GM12878 (cell line): ENCODE measurements around the gene TBRG1. TPM values are rescaled to one million over a fixed set of nuclear protein-coding genes. Genes with fewer than 3 reads are reported as not detected.
A peak's percentile ranks its signal among the peaks of the same experiment; 100 is the strongest.

ENCODE experiments used
- ATAC-seq: fragments of 200-7000 bp; cut with Tn5 transposase; 3 replicates; pipeline ENCODE4 v1.9.1; 2020; ENCODE audit warnings: mild to moderate bottlenecking, moderate library complexity
- BruUV-seq: library from RNA; stranded (reverse); fragments of 400-500 nt; replicated peaks from 2 replicates; lab custom pipeline; 2021; lab: Mats Ljungman, UMichigan
- CTCF ChIA-PET: fragments of 300-600 bp; sonication (Branson Sonifier 250); formaldehyde crosslinking; extraction: SDS; loops from one replicate; lab custom pipeline; 2021; ENCODE audit warnings: inconsistent platforms; lab: Yijun Ruan, JAX
- POLR2A ChIA-PET: fragments of 350-600 bp; formaldehyde crosslinking; extraction: SDS; loops from one replicate; lab custom pipeline; 2021; ENCODE audit warnings: inconsistent platforms; lab: Charles Lee
- RAD21 ChIA-PET: fragments of 300-600 bp; sonication (Branson Sonifier 250); formaldehyde crosslinking; loops from one replicate; lab custom pipeline; 2023; ENCODE audit warnings: antibody characterized with exemption; ENCODE audit not compliant: unreplicated experiment; lab: Charles Lee
- SMC1A ChIA-PET: fragments of 300-600 bp; sonication (Branson Sonifier 250); formaldehyde crosslinking; loops from one replicate; lab custom pipeline; 2023; ENCODE audit not compliant: unreplicated experiment, uncharacterized antibody; lab: Charles Lee
- DNase-seq: peaks from one replicate; pipeline ENCODE4 v3.0.0-alpha.2; 2011; ENCODE audit warnings: low read depth, low spot score
- FAIRE-seq: peaks from 3 replicates; lab custom pipeline; 2011; peaks lifted over from hg19 to GRCh38; lab: Jason Lieb, UNC
- H2AFZ ChIP-seq: 2 replicates; pipeline ENCODE4 v1.6.0; 2011; ENCODE audit warnings: low read depth, low read length, control low read depth; ENCODE audit not compliant: control insufficient read depth
- H3K27ac ChIP-seq: 2 replicates; pipeline ENCODE4 v1.5.1; 2011; ENCODE audit warnings: control low read depth; ENCODE audit not compliant: control insufficient read depth, insufficient read depth
- H3K27me3 ChIP-seq, 2 experiments: replicated peaks in 1 of 2; 2 replicates each; pipeline versions ENCODE4 v1.6.0 to v1.6.1; 2011; ENCODE audit warnings: low read length in 1 of 2; ENCODE audit not compliant: control insufficient read depth in 2 of 2, insufficient read depth in 2 of 2
- H3K36me3 ChIP-seq, 2 experiments: 2 replicates each; pipeline ENCODE4 v1.5.1; 2011; ENCODE audit warnings: low read length in 1 of 2; ENCODE audit not compliant: control insufficient read depth in 2 of 2, insufficient read depth in 2 of 2
- H3K4me1 ChIP-seq: 2 replicates; pipeline ENCODE4 v1.6.1; 2011; ENCODE audit warnings: mild to moderate bottlenecking, low read length, moderate library complexity, mixed read lengths; ENCODE audit not compliant: control insufficient read depth, insufficient read depth
- H3K4me2 ChIP-seq: 2 replicates; pipeline ENCODE4 v1.6.0; 2011; ENCODE audit warnings: control low read depth; ENCODE audit not compliant: control insufficient read depth, insufficient read depth
- H3K4me3 ChIP-seq: fragments of 200-600 bp; sonication (generic); 2 replicates; pipeline ENCODE4 v1.5.1; 2016
- H3K79me2 ChIP-seq: 2 replicates; pipeline ENCODE4 v1.6.0; 2011; ENCODE audit warnings: low read length; ENCODE audit not compliant: control insufficient read depth, insufficient read depth
- H3K9ac ChIP-seq: 2 replicates; pipeline ENCODE4 v1.8.0; 2011; ENCODE audit warnings: low read length, control low read depth, mixed read lengths; ENCODE audit not compliant: control insufficient read depth, insufficient read depth
- H3K9me3 ChIP-seq: replicated peaks from 3 replicates; pipeline ENCODE4 v1.5.1; 2011; ENCODE audit warnings: mild to moderate bottlenecking, low read length; ENCODE audit not compliant: control insufficient read depth, insufficient read depth
- H4K20me1 ChIP-seq: 2 replicates; pipeline ENCODE4 v1.6.0; 2011; ENCODE audit not compliant: control insufficient read depth, insufficient read depth
- CEBPZ ChIP-seq: fragments of 150-350 bp; IDR thresholded peaks from 2 replicates; pipeline ENCODE4 v1.6.1; 2016; ENCODE audit warnings: low read depth, low read length
- EZH2 ChIP-seq: IDR thresholded peaks from 2 replicates; pipeline ENCODE4 v1.6.1; 2012; ENCODE audit warnings: low read depth, mild to moderate bottlenecking, control low read depth, inconsistent platforms, low read length, borderline replicate concordance; ENCODE audit not compliant: control insufficient read depth
- HDGF ChIP-seq: fragments of 450-650 bp; IDR thresholded peaks from 2 replicates; pipeline ENCODE4 v1.6.1; 2016; ENCODE audit warnings: antibody characterized with exemption
- IKZF2 ChIP-seq, 2 experiments: fragments of 450-650 bp; IDR thresholded peaks; 2 replicates each; pipeline ENCODE4 v1.6.1; 2017; ENCODE audit warnings: mild to moderate bottlenecking in 2 of 2, moderate library complexity in 2 of 2
- IRF4 ChIP-seq: IDR thresholded peaks from 2 replicates; pipeline ENCODE4 v1.6.1; 2011; ENCODE audit warnings: low read depth, low read length
- NFXL1 ChIP-seq: fragments of 450-650 bp; IDR thresholded peaks from 2 replicates; pipeline ENCODE4 v1.6.1; 2017; ENCODE audit warnings: antibody characterized with exemption, mild to moderate bottlenecking, borderline replicate concordance
- RB1 ChIP-seq: fragments of 450-650 bp; formaldehyde crosslinking; IDR thresholded peaks from 2 replicates; pipeline ENCODE4 v1.6.1; 2017; ENCODE audit warnings: mild to moderate bottlenecking, borderline replicate concordance
- SREBF2 ChIP-seq: IDR thresholded peaks from 2 replicates; pipeline ENCODE4 v1.6.1; 2012; ENCODE audit warnings: mild to moderate bottlenecking, low read length
- TCF3 ChIP-seq: IDR thresholded peaks from 2 replicates; pipeline ENCODE4 v1.6.1; 2012; ENCODE audit warnings: low read depth, mild to moderate bottlenecking, low read length, borderline replicate concordance; ENCODE audit not compliant: insufficient read depth
- ZBTB4 ChIP-seq: fragments of 450-650 bp; formaldehyde crosslinking; IDR thresholded peaks from 2 replicates; pipeline ENCODE4 v1.4.0; 2022; ENCODE audit warnings: mild to moderate bottlenecking, moderate library complexity
- WGBS: methylation state at CpG from one replicate; pipeline ENCODE4 v1.1.6; 2016; ENCODE audit warnings: low lambda C conversion rate; ENCODE audit not compliant: insufficient replicate concordance, insufficient coverage; ENCODE audit errors: missing lambda C conversion rate; 5-methylcytosine and 5-hydroxymethylcytosine counted together
- in situ Hi-C: fragments of 300-500 bp; cut with MboI; formaldehyde crosslinking; loops from 9 replicates; pipeline ENCODE4 v1.14.3; 2018; ENCODE audit warnings: mixed read lengths
- intact Hi-C: fragments of 100-400 bp; cut with micrococcal nuclease; formaldehyde crosslinking; loops from one replicate; pipeline ENCODE4 v1.14.2; 2022; ENCODE audit not compliant: unreplicated experiment
- polyA plus RNA-seq, 11 experiments: library from polyadenylated mRNA; depleted of rRNA in 4 of 11; unstranded in 6 of 11; stranded (reverse) in 5 of 11; fragments of >200 nt; fragmentation: Nextera tagmentation in 4 of 11; fragmentation: Illumina TruSeq in 1 of 11; extraction: Ambion mirVana in 4 of 11; extraction: Trizol in 1 of 11; gene quantifications; 1 replicate in 1 of 11; 2 replicates in 10 of 11; pipeline versions ENCODE4 v1.2.1 to v1.2.3, GENCODE V29; 2011 to 2016; ENCODE audit warnings: inconsistent platforms in 2 of 11, missing spikeins in 2 of 11, low read depth in 1 of 11
- total RNA-seq, 4 experiments: library from RNA; depleted of rRNA in 3 of 4; stranded (reverse); fragments of >200 nt in 3 of 4; fragmentation: Illumina TruSeq in 1 of 4; extraction: Trizol in 1 of 4; gene quantifications; 2 replicates each; pipeline versions ENCODE4 v1.2.1 to v1.2.3, GENCODE V29; 2013 to 2021
- TF ChIP-seq, protein P1 (sequence below): IDR thresholded peaks from 2 replicates; pipeline ENCODE4 v1.6.1; 2011; ENCODE audit warnings: borderline replicate concordance, low read depth, mild to moderate bottlenecking, moderate library complexity, low read length; ENCODE audit not compliant: insufficient read depth, poor library complexity, severe bottlenecking
- TF ChIP-seq, protein P2 (sequence below): IDR thresholded peaks from 2 replicates; pipeline ENCODE4 v1.6.1; 2011; ENCODE audit warnings: borderline replicate concordance, low read depth, mild to moderate bottlenecking, moderate library complexity, mixed read lengths, low read length; ENCODE audit not compliant: insufficient read depth; ENCODE audit errors: extremely low read length

TBRG1 gene
- total and polyA plus RNA-seq, 10 of the 15 experiments (the other 5 are each of a cell fraction or from before 2014, with no cell fraction given), result 12.3 to 46.6 (median 26.2) TPM

DNA sequence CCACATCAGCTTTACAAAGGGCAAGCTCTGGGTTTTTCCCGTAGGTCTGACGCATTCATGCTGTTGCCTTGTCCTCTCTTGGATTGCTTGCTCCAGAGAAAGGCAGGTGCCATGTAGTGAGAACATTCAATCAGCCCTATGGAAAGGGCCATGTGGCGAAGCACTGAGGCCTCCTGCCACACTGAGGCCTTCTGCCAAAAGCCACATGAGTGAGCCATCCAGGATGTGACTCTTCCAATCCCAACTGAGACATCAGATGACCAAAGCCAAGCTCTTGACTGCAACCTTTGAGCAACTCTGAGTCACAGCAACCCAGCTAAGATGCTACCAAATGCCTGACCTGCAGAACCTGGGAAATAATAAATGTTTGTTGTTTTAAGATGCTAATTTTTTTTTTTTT, 20.5 kb upstream of the TBRG1 start:
- ChIA-PET CTCF (interaction anchor here (0.9 to 1.2 kb wide), 3 partner anchors 42 to 531 kb away, joined by 3 read pairs; no protein-coding TSS in a partner anchor), POLR2A (no interaction called here), RAD21 (no interaction called here), SMC1A (interaction anchor here (0.6 kb wide), 1 partner anchor 38 kb away, joined by 4 read pairs; no protein-coding TSS in a partner anchor)
- TF ChIP-seq NFXL1 (no peak), EZH2 (no peak), CEBPZ (no peak), TCF3 (0 out of 2 replicates have a peak, but pooled peaks have one; percentile 27), IRF4 (no peak), SREBF2 (no peak), ZBTB4 (no peak), IKZF2 (IDR thresholded peaks at IDR 0.05) (no peak), HDGF (no peak), RB1 (no peak)
- TF ChIP-seq, protein P1, sequence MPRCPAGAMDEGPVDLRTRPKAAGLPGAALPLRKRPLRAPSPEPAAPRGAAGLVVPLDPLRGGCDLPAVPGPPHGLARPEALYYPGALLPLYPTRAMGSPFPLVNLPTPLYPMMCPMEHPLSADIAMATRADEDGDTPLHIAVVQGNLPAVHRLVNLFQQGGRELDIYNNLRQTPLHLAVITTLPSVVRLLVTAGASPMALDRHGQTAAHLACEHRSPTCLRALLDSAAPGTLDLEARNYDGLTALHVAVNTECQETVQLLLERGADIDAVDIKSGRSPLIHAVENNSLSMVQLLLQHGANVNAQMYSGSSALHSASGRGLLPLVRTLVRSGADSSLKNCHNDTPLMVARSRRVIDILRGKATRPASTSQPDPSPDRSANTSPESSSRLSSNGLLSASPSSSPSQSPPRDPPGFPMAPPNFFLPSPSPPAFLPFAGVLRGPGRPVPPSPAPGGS, result peak; percentile 58
- TF ChIP-seq, protein P2, sequence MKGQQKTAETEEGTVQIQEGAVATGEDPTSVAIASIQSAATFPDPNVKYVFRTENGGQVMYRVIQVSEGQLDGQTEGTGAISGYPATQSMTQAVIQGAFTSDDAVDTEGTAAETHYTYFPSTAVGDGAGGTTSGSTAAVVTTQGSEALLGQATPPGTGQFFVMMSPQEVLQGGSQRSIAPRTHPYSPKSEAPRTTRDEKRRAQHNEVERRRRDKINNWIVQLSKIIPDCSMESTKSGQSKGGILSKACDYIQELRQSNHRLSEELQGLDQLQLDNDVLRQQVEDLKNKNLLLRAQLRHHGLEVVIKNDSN, result no peak
- ATAC-seq (no peak), FAIRE-seq (no peak), DNase-seq (no peak)
- Histone ChIP-seq H3K4me2 (no peak overlapping the region), H3K27me3 (no peaks in the 10 kb centered on the region; a peak in 1 of 4 replicates), H4K20me1 (no peaks in the 10 kb centered on the region), H3K36me3 (no peaks in the 10 kb centered on the region), H3K4me3 (no peak overlapping the region), H3K4me1 (no peaks in the 10 kb centered on the region), H3K9me3 (no peaks in the 10 kb centered on the region), H2AFZ (no peak overlapping the region), H3K79me2 (no peaks in the 10 kb centered on the region), H3K9ac (no peak overlapping the region), H3K27ac (no peak overlapping the region)
- BruUV-seq, result no TSS peak
- intact Hi-C loops (no loop called here), in situ Hi-C loops (no loop called here)
- 27% methylated on average over 3 of the region's 3 CpGs for WGBS
